ENCODE data around the gene DSP.

The DSP gene

GRCh38 chr6:7566617-7567173 lies 25.2 kb downstream of the DSP start:
- Histone ChIP-seq H3K4me2 (ENCODE audit: low read length) (no peak overlapping the region), H3K79me2 (ENCODE audit: insufficient read depth, low read length) (no peaks in the 10 kb centered on the region), H3F3A (ENCODE audit: insufficient read depth, low read length) (no peaks in the 10 kb centered on the region), H2AFZ (ENCODE audit: low read length) (no peak overlapping the region), H3K36me3 (ENCODE audit: insufficient read depth, low read length) (no peaks in the 10 kb centered on the region), H3K4me3 (ENCODE audit: low read depth, low read length, poor library complexity, severe bottlenecking) (no peak overlapping the region), H3K9ac (ENCODE audit: low read length) (no peak overlapping the region), H3K27ac (ENCODE audit: low read depth, low read length, poor library complexity, severe bottlenecking) (no peak overlapping the region), H4K20me1 (ENCODE audit: insufficient read depth, low read length) (no peaks in the 10 kb centered on the region), H3K4me1 (ENCODE audit: insufficient read depth, low read length, severe bottlenecking) (no peaks in the 10 kb centered on the region), H3K27me3 (ENCODE audit: insufficient read depth, low read length) (peaks cover 3% of the 10 kb centered on the region; the same call in 1 of the 2 replicates), H3K9me2 (ENCODE audit: low read depth, low read length) (no peaks in the 10 kb centered on the region), H3K9me3 (ENCODE audit: low read length) (no peaks in the 10 kb centered on the region)
- TF ChIP-seq EZH2 (IDR thresholded peaks at IDR 0.05; ENCODE audit: borderline replicate concordance, low read length) (no peak), CTCF (IDR thresholded peaks at IDR 0.05; ENCODE audit: low read length) (no peak)

GRCh38 chr6:7568021-7568420 lies 26.6 kb downstream of the DSP start:
- Histone ChIP-seq H3K4me1 (ENCODE audit: insufficient read depth, low read length, severe bottlenecking) (no peaks in the 10 kb centered on the region), H3K36me3 (ENCODE audit: insufficient read depth, low read length) (no peaks in the 10 kb centered on the region), H3K79me2 (ENCODE audit: insufficient read depth, low read length) (no peaks in the 10 kb centered on the region), H3K27ac (ENCODE audit: low read depth, low read length, poor library complexity, severe bottlenecking) (no peak overlapping the region), H3K4me3 (ENCODE audit: low read depth, low read length, poor library complexity, severe bottlenecking) (no peak overlapping the region), H4K20me1 (ENCODE audit: insufficient read depth, low read length) (no peaks in the 10 kb centered on the region), H3K9me3 (ENCODE audit: low read length) (no peaks in the 10 kb centered on the region), H3K9me2 (ENCODE audit: low read depth, low read length) (no peaks in the 10 kb centered on the region), H3K9ac (ENCODE audit: low read length) (no peak overlapping the region), H2AFZ (ENCODE audit: low read length) (no peak overlapping the region), H3K27me3 (ENCODE audit: insufficient read depth, low read length) (peaks cover 3% of the 10 kb centered on the region; the same call in 1 of the 2 replicates), H3F3A (ENCODE audit: insufficient read depth, low read length) (no peaks in the 10 kb centered on the region), H3K4me2 (ENCODE audit: low read length) (no peak overlapping the region)
- TF ChIP-seq EZH2 (IDR thresholded peaks at IDR 0.05; ENCODE audit: borderline replicate concordance, low read length) (no peak), CTCF (IDR thresholded peaks at IDR 0.05; ENCODE audit: low read length) (no peak)

GRCh38 chr6:7569082-7569481 lies 27.6 kb downstream of the DSP start:
- no peak overlapping the region for H3K4me2 ChIP-seq (ENCODE audit: low read length)
- no peaks in the 10 kb centered on the region for H3K79me2 ChIP-seq (ENCODE audit: insufficient read depth, low read length)
- H3K27me3 ChIP-seq (ENCODE audit: insufficient read depth, low read length) = peaks cover 3% of the 10 kb centered on the region; the same call in 1 of the 2 replicates
- H3K4me3 ChIP-seq (ENCODE audit: low read depth, low read length, poor library complexity, severe bottlenecking) = no peak overlapping the region
- no peak overlapping the region for H2AFZ ChIP-seq (ENCODE audit: low read length)
- no peaks in the 10 kb centered on the region for H3K9me2 ChIP-seq (ENCODE audit: low read depth, low read length)
- TF ChIP-seq EZH2 (IDR thresholded peaks at IDR 0.05; ENCODE audit: borderline replicate concordance, low read length) = no peak
- no peak for TF ChIP-seq CTCF (IDR thresholded peaks at IDR 0.05; ENCODE audit: low read length)
- H3K27ac ChIP-seq (ENCODE audit: low read depth, low read length, poor library complexity, severe bottlenecking) = no peak overlapping the region
- no peaks in the 10 kb centered on the region for H4K20me1 ChIP-seq (ENCODE audit: insufficient read depth, low read length)
- H3K9ac ChIP-seq (ENCODE audit: low read length) = no peak overlapping the region
- H3K4me1 ChIP-seq (ENCODE audit: insufficient read depth, low read length, severe bottlenecking) = no peaks in the 10 kb centered on the region
- no peaks in the 10 kb centered on the region for H3K9me3 ChIP-seq (ENCODE audit: low read length)
- no peaks in the 10 kb centered on the region for H3F3A ChIP-seq (ENCODE audit: insufficient read depth, low read length)
- H3K36me3 ChIP-seq (ENCODE audit: insufficient read depth, low read length) = no peaks in the 10 kb centered on the region
